Urothelium cell line (cell line): Measurements from ENCODE around the gene RYK.

Experiments used
- DNase-seq: peaks from one replicate; pipeline ENCODE4 v3.0.0; 2011; ENCODE audit warnings: low spot score, mixed read lengths
- FAIRE-seq: peaks from 2 replicates; lab custom pipeline; 2011; peaks lifted over from hg19 to GRCh38; lab: Jason Lieb, UNC

RYK gene

DNA sequence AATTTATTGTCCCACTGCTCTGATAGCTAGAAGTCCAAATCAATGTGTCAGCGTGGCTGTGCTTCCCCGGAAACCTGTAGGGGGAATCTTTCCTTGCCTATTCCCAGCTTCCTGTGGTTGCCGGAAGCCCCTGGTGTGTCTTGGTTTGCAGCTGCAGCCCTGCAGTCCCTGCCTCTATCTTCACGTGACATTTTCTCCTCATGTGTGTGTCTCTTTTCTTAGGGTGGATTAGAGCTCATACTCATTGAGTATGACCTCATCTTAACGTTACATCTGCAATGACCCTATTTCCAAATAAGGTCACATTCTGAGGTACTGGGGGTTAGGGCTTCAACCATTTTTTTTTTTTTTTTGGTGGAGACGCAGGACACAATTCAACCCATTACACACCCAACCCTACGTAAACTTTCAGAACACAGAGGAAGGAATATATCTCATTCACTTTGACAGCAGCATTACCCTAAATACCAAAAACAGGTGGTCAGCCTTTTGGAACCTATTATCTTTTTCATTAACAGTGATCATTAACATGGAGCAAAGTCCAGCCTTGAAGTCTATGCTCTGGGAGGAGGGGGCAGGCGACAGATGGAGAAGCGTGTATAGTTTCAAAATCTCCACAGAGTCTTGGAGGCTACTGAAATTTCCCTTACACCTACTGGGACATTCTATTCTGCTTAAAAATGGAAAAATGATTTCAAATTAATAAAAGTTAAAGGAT is 88.6 kb downstream of the RYK start:
- FAIRE-seq, result no peak
- no peak for DNase-seq

GRCh38 chr3:134155446-134155845 is 95.2 kb downstream of the RYK start:
- DNase-seq (no peak), FAIRE-seq (no peak)

DNA sequence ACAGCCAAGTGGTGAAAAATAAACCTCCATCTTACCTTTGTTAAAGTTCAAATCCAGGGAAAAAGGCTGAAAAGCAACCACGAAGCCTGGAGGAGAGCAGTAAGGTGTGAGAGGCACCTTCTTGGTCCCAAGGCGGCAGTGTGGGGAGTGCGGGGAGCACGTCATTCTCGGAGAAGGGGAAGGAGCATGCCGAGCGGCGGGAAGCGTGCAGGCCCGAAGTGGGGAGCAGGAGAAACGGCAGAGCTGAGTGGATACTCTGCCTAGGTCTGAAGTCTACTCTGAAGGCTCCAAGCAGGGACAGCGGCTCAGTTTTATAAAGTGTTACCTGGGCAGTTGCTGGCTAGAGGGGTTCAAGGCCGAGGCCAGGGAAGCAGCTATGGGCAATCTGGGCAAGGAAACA is 96.9 kb downstream of the RYK start:
- no peak for FAIRE-seq
- no peak for DNase-seq

DNA sequence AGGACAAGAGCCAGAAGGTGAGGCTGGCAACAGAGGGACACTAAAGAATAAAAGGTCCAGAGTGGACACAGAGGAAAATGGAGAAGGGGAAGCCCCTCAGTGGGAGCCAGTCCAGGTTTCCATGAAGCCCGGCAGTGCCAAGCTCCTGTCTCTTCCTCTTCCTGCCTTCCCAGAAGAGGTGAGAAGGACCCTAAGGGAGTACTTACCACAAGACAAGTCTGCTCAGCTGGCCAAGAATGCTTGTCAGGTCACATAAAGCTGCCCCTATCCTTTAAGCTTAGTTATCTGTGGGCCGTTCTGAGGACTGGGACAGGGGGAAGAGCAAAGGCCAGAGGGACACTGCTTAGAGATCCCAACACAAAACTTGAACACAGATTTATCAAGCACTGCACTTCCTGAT is 100.2 kb downstream of the RYK start:
- DNase-seq (no peak), FAIRE-seq (no peak)

DNA sequence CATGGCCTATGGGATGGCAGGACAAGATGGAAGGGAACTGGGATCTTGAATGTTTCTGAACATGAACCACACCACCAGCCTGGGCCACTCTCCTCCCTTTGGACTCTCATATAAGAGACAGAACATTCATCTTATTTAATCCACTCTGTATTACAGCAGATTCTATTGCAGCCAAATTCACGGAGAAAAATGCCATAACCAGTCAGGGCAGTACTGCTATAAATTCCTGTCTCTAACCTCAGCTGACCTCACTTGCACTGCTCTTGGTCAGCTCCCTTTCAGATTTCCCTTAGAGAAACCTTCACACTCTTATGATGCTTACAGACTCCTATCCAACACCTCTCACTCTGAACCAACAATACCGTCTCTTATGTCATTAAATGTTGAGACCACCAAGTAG is 101.4 kb downstream of the RYK start:
- no peak for DNase-seq
- no peak for FAIRE-seq

DNA sequence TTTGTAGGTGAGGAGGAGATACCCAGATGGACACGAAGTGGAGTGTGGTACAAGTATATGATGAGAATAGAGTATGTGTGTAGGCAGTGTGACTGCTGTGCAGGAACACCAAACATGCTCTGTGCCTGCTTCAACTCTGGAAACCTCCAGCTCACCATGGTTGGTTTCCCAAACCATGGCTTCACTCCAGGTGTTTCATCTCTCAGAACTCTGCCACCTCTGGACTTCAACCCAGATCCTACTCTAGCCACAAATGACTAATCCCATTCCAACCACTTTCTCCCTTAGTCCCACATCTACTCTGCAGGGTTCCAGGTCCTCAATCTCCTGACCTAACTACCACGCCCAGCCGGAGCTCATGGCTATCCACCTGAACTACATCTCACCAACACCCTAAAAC is 102.1 kb downstream of the RYK start:
- FAIRE-seq (no peak), DNase-seq (no peak)

- FAIRE-seq (no peak), DNase-seq (no peak)
These were observed 103.2 kb downstream of the RYK start for GRCh38 chr3:134147411-134147810.

- DNase-seq (no peak), FAIRE-seq (no peak)
These were observed 104.0 kb downstream of the RYK start for GRCh38 chr3:134146666-134147065.

GRCh38 chr3:134145183-134145582 is 105.5 kb downstream of the RYK start:
- FAIRE-seq (no peak), DNase-seq (no peak)

- FAIRE-seq, result no peak
- no peak for DNase-seq
These were observed 106.0 kb downstream of the RYK start for GRCh38 chr3:134144694-134145093.

DNA sequence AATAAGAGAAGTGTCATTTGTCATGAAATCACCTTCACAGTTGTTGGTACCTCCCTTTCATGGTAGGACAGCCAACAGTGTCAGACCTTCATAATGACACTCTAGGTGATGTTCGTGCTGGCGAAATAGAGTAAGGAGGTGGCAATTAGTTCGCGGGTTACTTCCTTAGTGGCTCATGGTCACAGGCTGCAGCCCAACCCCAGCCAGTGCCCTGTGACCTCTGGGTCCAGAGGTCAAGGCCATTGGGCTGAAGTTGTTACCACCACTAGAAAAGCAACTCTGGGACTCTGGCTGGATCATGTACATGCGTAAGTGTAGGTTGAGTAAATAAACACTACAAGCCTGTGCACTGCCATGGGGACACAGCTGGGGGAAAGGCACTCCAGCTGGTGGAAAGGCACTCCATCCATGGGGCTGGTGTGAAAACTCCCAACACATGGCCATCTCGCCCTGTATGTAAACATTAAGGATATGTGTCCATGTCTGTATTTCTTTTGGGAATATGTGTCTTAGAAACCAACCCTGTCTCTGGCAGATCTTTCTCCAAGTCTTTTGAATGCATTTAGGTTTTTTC is 106.7 kb downstream of the RYK start:
- FAIRE-seq, result no peak
- DNase-seq, result no peak

- FAIRE-seq, result no peak
- no peak for DNase-seq
These were observed 114.1 kb downstream of the RYK start for GRCh38 chr3:134136604-134137003.

DNA sequence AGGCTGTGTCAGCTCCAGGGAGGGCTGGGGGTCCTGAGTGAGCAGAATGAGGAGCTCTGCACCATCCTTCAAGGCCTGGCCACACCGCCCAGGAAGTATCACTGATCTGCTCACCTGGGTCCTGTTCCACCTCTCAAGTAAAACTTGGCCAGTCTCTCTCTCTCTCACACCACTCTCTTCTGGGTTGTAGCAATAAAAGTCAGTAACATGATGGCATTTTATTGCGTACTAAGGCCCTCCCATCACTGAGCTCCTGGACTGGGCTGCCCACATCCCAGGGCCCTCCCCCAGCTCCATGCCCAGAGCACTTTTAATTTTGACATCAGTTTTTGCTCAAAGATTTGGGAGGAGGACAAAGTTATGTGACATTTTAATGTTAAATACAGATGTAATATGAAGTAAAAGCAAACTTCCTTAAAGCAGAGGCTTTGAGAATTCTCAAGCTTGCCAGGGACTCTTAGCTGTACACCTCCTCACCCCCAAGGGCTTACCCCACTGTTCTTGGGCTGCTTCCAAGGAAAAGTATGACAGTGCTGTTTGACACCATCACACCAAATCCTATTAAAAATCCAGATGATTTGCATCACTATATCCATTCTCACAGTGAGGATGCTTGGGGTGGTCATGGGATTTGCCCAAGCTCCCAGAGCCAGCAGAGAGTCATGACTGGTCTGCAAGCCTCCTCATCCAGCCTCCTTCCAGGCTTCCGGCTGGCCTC is 115.8 kb downstream of the RYK start:
- DNase-seq (no peak), FAIRE-seq (no peak)

DNA sequence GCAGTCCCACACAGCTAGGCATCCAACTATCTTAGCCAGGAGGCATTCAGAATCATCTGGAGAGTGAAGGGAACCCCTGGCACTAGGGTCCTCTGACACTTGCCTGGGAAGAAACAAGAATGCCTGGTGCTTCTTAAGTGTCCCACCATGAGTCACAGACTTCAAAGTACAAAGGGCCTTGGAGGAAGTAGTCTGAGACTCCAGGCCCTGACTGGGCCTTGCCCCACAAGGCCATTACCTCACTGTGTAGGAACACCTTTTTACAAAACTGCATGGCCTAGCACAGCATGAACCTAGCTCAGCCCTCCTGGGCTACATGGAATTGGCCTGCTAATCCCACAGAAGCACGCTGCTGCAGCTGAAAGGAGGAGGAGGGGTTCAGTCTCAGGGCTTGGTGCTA is 116.4 kb downstream of the RYK start:
- no peak for DNase-seq
- FAIRE-seq, result no peak

DNA sequence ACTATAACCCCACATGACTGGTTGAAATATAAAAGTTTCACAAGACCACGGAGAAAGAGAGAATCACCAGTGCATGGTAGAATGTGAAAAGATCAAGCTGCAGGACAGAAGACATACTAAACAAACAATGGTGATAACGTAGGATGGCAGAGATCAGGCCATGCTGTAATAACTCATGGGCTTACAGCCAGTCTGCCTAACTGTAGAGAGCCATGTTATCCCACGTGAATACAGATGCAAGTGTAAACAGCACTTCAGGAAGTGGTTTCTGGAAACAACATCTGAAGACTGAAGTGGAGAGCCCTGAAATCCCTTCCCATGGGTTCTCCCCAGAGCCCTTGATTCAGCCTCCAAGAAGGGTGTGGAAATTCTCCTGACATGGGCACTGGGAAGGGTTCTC is 117.7 kb downstream of the RYK start:
- FAIRE-seq (no peak), DNase-seq (no peak)

DNA sequence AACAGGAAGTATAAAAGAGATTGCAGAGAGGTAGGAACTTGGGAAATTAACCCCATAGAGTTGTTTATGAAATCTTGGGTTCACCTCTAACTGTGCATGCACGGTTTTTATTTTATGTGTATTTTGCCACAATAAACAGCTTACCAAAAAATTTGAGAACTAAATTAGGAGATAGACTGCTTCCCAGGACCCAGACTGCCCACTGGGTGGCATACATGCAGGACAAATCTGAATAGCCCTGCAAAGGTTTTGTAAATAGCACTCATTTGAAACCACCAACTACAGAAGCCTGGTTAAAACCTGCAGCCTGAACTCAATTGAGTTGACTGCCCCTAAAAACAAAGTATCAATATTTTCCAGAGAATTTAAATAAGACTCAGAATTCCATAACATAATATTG is 124.5 kb downstream of the RYK start:
- no peak for DNase-seq

GRCh38 chr3:134114726-134115125 is 135.9 kb downstream of the RYK start:
- DNase-seq (no peak), FAIRE-seq (no peak)

More for the DNA sequence above, 124.5 kb downstream of the RYK start:
- no peak for FAIRE-seq

GRCh38 chr3:134111616-134112015 is 139.0 kb downstream of the RYK start:
- no peak for FAIRE-seq

GRCh38 chr3:134110963-134111362 is 139.7 kb downstream of the RYK start:
- FAIRE-seq, result no peak
- DNase-seq, result no peak

More at GRCh38 chr3:134111616-134112015, 139.0 kb downstream of the RYK start:
- DNase-seq, result no peak
